HG03575 (cell line): ENCODE data around the gene LMO4.
A peak's percentile ranks its signal among the peaks of the same experiment; 100 is the strongest.

Experiments used
- ATAC-seq: cut with Tn5 transposase; IDR thresholded peaks from one replicate; pipeline ENCODE4 v1.9.1; 2021; ENCODE audit not compliant: unreplicated experiment, insufficient number of reproducible peaks, low FRiP score; ENCODE audit errors: extremely low read depth

LMO4 gene

GRCh38 chr1:87328272-87329050 lies at the start of gene LMO4:
LMO4 (plus strand) TSS chr1:87328880; CDS start chr1:87332016, 3,136 bp downstream.
- peak; percentile 80 for ATAC-seq

GRCh38 chr1:87279536-87279875 lies 49.2 kb upstream of the LMO4 start:
- ATAC-seq, result no peak

GRCh38 chr1:87279966-87280535 lies 48.6 kb upstream of the LMO4 start:
- no peak for ATAC-seq

GRCh38 chr1:87284456-87285240 lies 44.0 kb upstream of the LMO4 start:
- ATAC-seq, result no peak

GRCh38 chr1:87291107-87291506 lies 37.6 kb upstream of the LMO4 start:
- ATAC-seq, result no peak

- no peak for ATAC-seq
Measured at GRCh38 chr1:87292684-87293493, 35.8 kb upstream of the LMO4 start.

- no peak for ATAC-seq
Measured at GRCh38 chr1:87294633-87295032, 34.0 kb upstream of the LMO4 start.

GRCh38 chr1:87295445-87296110 lies 33.1 kb upstream of the LMO4 start:
- no peak for ATAC-seq

GRCh38 chr1:87296206-87296605 lies 32.5 kb upstream of the LMO4 start:
- no peak for ATAC-seq

GRCh38 chr1:87299661-87300060 lies 29.0 kb upstream of the LMO4 start:
- no peak for ATAC-seq

- no peak for ATAC-seq
Measured at GRCh38 chr1:87300628-87301027, 28.1 kb upstream of the LMO4 start.

- no peak for ATAC-seq
Measured at GRCh38 chr1:87305151-87305550, 23.5 kb upstream of the LMO4 start.

GRCh38 chr1:87305762-87306161 lies 22.9 kb upstream of the LMO4 start:
- ATAC-seq, result no peak

GRCh38 chr1:87307306-87307705 lies 21.4 kb upstream of the LMO4 start:
- no peak for ATAC-seq

- no peak for ATAC-seq
Measured at GRCh38 chr1:87307931-87308330, 20.7 kb upstream of the LMO4 start.

GRCh38 chr1:87314091-87314490 lies 14.6 kb upstream of the LMO4 start:
- ATAC-seq, result no peak

- no peak for ATAC-seq
Measured at GRCh38 chr1:87318056-87318650, 10.5 kb upstream of the LMO4 start.

- ATAC-seq, result no peak
Measured at GRCh38 chr1:87318806-87319205, 9.9 kb upstream of the LMO4 start.
